22Rv1 (cell line): ENCODE measurements around the gene RHBDF2.

Source experiments
- CTCF ChIP-seq: fragments of 450-650 bp; IDR thresholded peaks from 2 replicates; pipeline ENCODE4 v1.5.1; 2017; ENCODE audit warnings: mild to moderate bottlenecking
- ZFX ChIP-seq: fragments of 450-650 bp; IDR thresholded peaks from 2 replicates; pipeline ENCODE4 v1.6.1; 2017; ENCODE audit warnings: antibody characterized with exemption, borderline replicate concordance

- no peak for TF ChIP-seq CTCF
- no peak for TF ChIP-seq ZFX
Observed at GRCh38 chr17:76447931-76448652, 53.1 kb downstream of the RHBDF2 start.
